Gastroesophageal sphincter (tissue), 3 donors: ENCODE data around the gene MGAT3.

Source experiments
- CTCF ChIP-seq, 4 experiments: fragments of 200-600 bp in 2 of 4; fragments of 450-650 bp in 2 of 4; sonication (generic) in 1 of 4; IDR thresholded peaks; one replicate each; pipeline ENCODE4 v1.5.1; 2017 to 2019; ENCODE audit warnings: antibody characterized with exemption in 4 of 4, mild to moderate bottlenecking in 2 of 4, moderate library complexity in 2 of 4
- EP300 ChIP-seq: sonication (generic); formaldehyde crosslinking; IDR thresholded peaks from one replicate; pipeline ENCODE4 v1.6.1; 2017; ENCODE audit warnings: antibody characterized with exemption, mild to moderate bottlenecking

- TF ChIP-seq CTCF (IDR thresholded peaks at IDR 0.05) (no peak), EP300 (no peak)
Measured at GRCh38 chr22:39510529-39511149, 53.8 kb downstream of the MGAT3 start.
